Measurements from ENCODE around the gene KLHL21. TPM values are rescaled to one million over a fixed set of nuclear protein-coding genes. Genes with fewer than 3 reads are reported as not detected.

KLHL21 gene
- total and polyA plus RNA-seq, 9 of the 15 experiments (the other 6 are each of a cell fraction or from before 2014, with no cell fraction given), result 2.1 to 42.1 (median 17.5) TPM

- TF ChIP-seq, protein P1, sequence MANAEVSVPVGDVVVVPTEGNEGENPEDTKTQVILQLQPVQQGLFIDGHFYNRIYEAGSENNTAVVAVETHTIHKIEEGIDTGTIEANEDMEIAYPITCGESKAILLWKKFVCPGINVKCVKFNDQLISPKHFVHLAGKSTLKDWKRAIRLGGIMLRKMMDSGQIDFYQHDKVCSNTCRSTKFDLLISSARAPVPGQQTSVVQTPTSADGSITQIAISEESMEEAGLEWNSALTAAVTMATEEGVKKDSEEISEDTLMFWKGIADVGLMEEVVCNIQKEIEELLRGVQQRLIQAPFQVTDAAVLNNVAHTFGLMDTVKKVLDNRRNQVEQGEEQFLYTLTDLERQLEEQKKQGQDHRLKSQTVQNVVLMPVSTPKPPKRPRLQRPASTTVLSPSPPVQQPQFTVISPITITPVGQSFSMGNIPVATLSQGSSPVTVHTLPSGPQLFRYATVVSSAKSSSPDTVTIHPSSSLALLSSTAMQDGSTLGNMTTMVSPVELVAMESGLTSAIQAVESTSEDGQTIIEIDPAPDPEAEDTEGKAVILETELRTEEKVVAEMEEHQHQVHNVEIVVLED (CRISPR knock-in tag; IDR thresholded peaks at IDR 0.05), result peak; percentile 61; the same call in 1 of the 2 replicates
- TF ChIP-seq CXXC5 (CRISPR knock-in tag; IDR thresholded peaks at IDR 0.05) (peak; percentile 95), SAP30 (IDR thresholded peaks at IDR 0.05; ENCODE audit: borderline replicate concordance, insufficient read depth, low read depth, low read length, poor library complexity, severe bottlenecking) (peak; percentile 95), CBX5 (IDR thresholded peaks at IDR 0.05; ENCODE audit: borderline replicate concordance, low read depth) (no peak), NFIX (CRISPR knock-in tag; IDR thresholded peaks at IDR 0.05; ENCODE audit: low read depth) (no peak), ZNF239 (CRISPR knock-in tag; IDR thresholded peaks at IDR 0.05) (peak; percentile 27; the same call in 1 of the 2 replicates), GATAD2B (IDR thresholded peaks at IDR 0.05; ENCODE audit: borderline replicate concordance) (no peak; the same call in 1 of the 2 replicates), YBX1 (IDR thresholded peaks at IDR 0.05) (no peak), PRDM10 (IDR thresholded peaks at IDR 0.05; ENCODE audit: partially characterized antibody) (no peak), GABPB1 (CRISPR knock-in tag; IDR thresholded peaks at IDR 0.05) (peak; percentile 80; the same call in 1 of the 2 replicates), HMG20A (CRISPR knock-in tag; conservative IDR thresholded peaks at IDR 0.05) (no peak), TSC22D4 (tag; IDR thresholded peaks at IDR 0.05) (no peak), NFATC3 (IDR thresholded peaks at IDR 0.05) (no peak), ZNF253 (CRISPR knock-in tag; conservative IDR thresholded peaks at IDR 0.05) (no peak)
- TF ChIP-seq, protein P2, sequence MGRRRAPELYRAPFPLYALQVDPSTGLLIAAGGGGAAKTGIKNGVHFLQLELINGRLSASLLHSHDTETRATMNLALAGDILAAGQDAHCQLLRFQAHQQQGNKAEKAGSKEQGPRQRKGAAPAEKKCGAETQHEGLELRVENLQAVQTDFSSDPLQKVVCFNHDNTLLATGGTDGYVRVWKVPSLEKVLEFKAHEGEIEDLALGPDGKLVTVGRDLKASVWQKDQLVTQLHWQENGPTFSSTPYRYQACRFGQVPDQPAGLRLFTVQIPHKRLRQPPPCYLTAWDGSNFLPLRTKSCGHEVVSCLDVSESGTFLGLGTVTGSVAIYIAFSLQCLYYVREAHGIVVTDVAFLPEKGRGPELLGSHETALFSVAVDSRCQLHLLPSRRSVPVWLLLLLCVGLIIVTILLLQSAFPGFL (CRISPR knock-in tag; IDR thresholded peaks at IDR 0.05), result peak; percentile 94; the same call in 1 of the 2 replicates
- TF ChIP-seq, protein P3, sequence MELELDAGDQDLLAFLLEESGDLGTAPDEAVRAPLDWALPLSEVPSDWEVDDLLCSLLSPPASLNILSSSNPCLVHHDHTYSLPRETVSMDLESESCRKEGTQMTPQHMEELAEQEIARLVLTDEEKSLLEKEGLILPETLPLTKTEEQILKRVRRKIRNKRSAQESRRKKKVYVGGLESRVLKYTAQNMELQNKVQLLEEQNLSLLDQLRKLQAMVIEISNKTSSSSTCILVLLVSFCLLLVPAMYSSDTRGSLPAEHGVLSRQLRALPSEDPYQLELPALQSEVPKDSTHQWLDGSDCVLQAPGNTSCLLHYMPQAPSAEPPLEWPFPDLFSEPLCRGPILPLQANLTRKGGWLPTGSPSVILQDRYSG (tag; conservative IDR thresholded peaks at IDR 0.05; ENCODE audit: low read depth), result no peak
- TF ChIP-seq, protein P4, sequence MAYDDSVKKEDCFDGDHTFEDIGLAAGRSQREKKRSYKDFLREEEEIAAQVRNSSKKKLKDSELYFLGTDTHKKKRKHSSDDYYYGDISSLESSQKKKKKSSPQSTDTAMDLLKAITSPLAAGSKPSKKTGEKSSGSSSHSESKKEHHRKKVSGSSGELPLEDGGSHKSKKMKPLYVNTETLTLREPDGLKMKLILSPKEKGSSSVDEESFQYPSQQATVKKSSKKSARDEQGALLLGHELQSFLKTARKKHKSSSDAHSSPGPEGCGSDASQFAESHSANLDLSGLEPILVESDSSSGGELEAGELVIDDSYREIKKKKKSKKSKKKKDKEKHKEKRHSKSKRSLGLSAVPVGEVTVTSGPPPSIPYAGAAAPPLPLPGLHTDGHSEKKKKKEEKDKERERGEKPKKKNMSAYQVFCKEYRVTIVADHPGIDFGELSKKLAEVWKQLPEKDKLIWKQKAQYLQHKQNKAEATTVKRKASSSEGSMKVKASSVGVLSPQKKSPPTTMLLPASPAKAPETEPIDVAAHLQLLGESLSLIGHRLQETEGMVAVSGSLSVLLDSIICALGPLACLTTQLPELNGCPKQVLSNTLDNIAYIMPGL (CRISPR knock-in tag; IDR thresholded peaks at IDR 0.05), result peak; percentile 90
Observed at GRCh38 chr1:6554031-6554906, 48.4 kb downstream of the KLHL21 start, which contains the start of gene NOL9 (continued).
